Measurements from ENCODE around the gene DAP.

The DAP gene

DNA sequence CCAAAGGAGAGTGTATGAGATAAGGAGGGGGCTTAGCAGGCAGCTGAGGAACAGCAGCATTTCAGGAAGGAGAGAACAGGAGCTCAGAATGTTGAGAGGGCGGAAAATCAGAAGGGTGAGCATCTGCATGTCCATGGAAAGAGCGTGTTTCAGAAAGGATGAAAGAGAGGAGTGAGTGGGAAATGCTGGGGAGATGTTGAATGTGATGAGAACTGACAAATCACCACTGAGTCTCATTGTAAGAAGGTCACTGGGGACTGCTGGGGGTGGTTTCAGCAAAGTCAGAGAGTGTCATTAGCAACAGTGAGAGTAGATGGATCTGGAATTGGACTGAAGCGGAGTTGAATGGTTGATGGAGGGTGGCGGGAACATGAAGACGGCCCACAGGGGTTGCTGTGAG is 131.4 kb downstream of the DAP start:
- DNase-seq: no peak

Data from fibroblast of skin of back (primary cell).